ENCODE measurements around the gene FOXP2.

GRCh38 chr7:114648680-114649079 lies 234.1 kb downstream of the FOXP2 start:
- TF ChIP-seq EP300 (IDR thresholded peaks at IDR 0.05) (no peak), CTCF (IDR thresholded peaks at IDR 0.05) (no peak), RAD21 (conservative IDR thresholded peaks at IDR 0.05 in 1 of 2, IDR thresholded peaks at IDR 0.05 in 1 of 2) (no peak), POLR2A (IDR thresholded peaks at IDR 0.05; ENCODE audit: low read length) (no peak), CEBPB (IDR thresholded peaks at IDR 0.05) (no peak), PHF8 (IDR thresholded peaks at IDR 0.05; ENCODE audit: borderline replicate concordance, low read depth) (no peak)
- TF ChIP-seq, protein P1, sequence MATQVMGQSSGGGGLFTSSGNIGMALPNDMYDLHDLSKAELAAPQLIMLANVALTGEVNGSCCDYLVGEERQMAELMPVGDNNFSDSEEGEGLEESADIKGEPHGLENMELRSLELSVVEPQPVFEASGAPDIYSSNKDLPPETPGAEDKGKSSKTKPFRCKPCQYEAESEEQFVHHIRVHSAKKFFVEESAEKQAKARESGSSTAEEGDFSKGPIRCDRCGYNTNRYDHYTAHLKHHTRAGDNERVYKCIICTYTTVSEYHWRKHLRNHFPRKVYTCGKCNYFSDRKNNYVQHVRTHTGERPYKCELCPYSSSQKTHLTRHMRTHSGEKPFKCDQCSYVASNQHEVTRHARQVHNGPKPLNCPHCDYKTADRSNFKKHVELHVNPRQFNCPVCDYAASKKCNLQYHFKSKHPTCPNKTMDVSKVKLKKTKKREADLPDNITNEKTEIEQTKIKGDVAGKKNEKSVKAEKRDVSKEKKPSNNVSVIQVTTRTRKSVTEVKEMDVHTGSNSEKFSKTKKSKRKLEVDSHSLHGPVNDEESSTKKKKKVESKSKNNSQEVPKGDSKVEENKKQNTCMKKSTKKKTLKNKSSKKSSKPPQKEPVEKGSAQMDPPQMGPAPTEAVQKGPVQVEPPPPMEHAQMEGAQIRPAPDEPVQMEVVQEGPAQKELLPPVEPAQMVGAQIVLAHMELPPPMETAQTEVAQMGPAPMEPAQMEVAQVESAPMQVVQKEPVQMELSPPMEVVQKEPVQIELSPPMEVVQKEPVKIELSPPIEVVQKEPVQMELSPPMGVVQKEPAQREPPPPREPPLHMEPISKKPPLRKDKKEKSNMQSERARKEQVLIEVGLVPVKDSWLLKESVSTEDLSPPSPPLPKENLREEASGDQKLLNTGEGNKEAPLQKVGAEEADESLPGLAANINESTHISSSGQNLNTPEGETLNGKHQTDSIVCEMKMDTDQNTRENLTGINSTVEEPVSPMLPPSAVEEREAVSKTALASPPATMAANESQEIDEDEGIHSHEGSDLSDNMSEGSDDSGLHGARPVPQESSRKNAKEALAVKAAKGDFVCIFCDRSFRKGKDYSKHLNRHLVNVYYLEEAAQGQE (IDR thresholded peaks at IDR 0.05), result no peak
